Calu3 (cell line): ENCODE measurements around the gene SLC4A11. TPM values are rescaled to one million over a fixed set of nuclear protein-coding genes. Genes with fewer than 3 reads are reported as not detected.

ENCODE experiments used
- BruUV-seq: library from RNA; stranded (reverse); fragments of 400-500 nt; replicated peaks from 2 replicates; lab custom pipeline; 2021; lab: Mats Ljungman, UMichigan
- CTCF ChIA-PET: fragments of 300-600 bp; sonication (Branson Sonifier 250); formaldehyde crosslinking; loops from one replicate; lab custom pipeline; 2022; ENCODE audit warnings: antibody characterized with exemption; lab: Charles Lee
- DNase-seq: peaks from one replicate; pipeline ENCODE4 v3.0.0; 2022
- H3K27ac Mint-ChIP-seq: one replicate; pipeline ENCODE4 v1.8.0; 2022; ENCODE audit warnings: mixed read lengths; ENCODE audit not compliant: unreplicated experiment
- H3K27me3 Mint-ChIP-seq: one replicate; pipeline ENCODE4 v1.8.0; 2022; ENCODE audit warnings: mixed read lengths; ENCODE audit not compliant: unreplicated experiment
- H3K36me3 Mint-ChIP-seq: one replicate; pipeline ENCODE4 v1.8.0; 2022; ENCODE audit warnings: mild to moderate bottlenecking, moderate library complexity, mixed read lengths; ENCODE audit not compliant: insufficient read depth, unreplicated experiment
- H3K4me1 Mint-ChIP-seq: one replicate; pipeline ENCODE4 v1.8.0; 2022; ENCODE audit warnings: mild to moderate bottlenecking, low read depth, mixed read lengths; ENCODE audit not compliant: unreplicated experiment
- H3K4me3 Mint-ChIP-seq: one replicate; pipeline ENCODE4 v1.8.0; 2022; ENCODE audit warnings: mild to moderate bottlenecking, low read depth, moderate library complexity, mixed read lengths; ENCODE audit not compliant: unreplicated experiment
- H3K9me3 Mint-ChIP-seq: one replicate; pipeline ENCODE4 v1.8.0; 2022; ENCODE audit warnings: low read depth, mixed read lengths; ENCODE audit not compliant: unreplicated experiment
- CTCF ChIP-seq: fragments of 200-600 bp; IDR thresholded peaks from one replicate; pipeline ENCODE4 v1.8.0; 2022; ENCODE audit warnings: antibody characterized with exemption; ENCODE audit not compliant: unreplicated experiment
- intact Hi-C: fragments of 100-400 bp; cut with micrococcal nuclease; formaldehyde crosslinking; loops from one replicate; pipeline ENCODE4 v1.10.0; 2022; ENCODE audit not compliant: unreplicated experiment
- total RNA-seq: library from RNA; stranded (reverse); gene quantifications from 2 replicates; pipeline ENCODE4 v1.2.3, GENCODE V29; 2022

SLC4A11 gene
- total RNA-seq, 1 experiment from 2014 or later: 9.4 TPM

DNA sequence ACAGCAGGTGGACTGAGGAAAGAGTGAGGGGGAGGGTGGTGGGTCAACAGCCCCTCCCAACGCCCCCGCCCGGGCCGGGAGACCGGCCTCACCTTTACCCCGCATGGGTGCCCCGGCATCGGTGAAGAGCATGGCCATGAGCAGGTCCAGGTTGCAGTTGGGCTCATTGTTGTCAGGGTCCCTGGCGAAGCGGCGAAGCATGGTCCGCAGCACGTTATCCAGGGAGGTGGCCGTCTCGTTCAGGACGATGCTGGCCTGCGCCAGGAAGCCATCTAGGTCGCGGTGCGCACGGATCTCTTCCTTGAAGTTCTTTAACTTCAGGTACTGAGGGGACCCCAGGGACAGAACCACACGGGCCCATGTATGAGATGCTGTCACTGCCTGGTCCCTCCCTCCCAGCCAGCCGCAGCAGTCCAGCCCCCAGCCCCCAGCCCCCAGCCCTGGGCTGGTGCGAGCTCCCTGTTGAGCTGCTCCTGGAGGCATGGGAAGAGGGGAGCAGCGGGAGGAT is 4.9 kb downstream of the SLC4A11 start:
- CTCF ChIA-PET: no interaction called here
- Mint-ChIP-seq H3K27me3 (no peaks in the 10 kb centered on the region), H3K9me3 (no peaks in the 10 kb centered on the region), H3K36me3 (peaks cover 22% of the 10 kb centered on the region), H3K4me3 (no peak overlapping the region), H3K4me1 (peaks cover 22% of the 10 kb centered on the region), H3K27ac (no peak overlapping the region)
- BruUV-seq: no TSS peak
- TF ChIP-seq CTCF: no peak
- no peak for DNase-seq
- intact Hi-C loops: no loop called here

GRCh38 chr20:3233131-3233990 is 5.6 kb downstream of the SLC4A11 start:
- CTCF ChIA-PET: no interaction called here
- no peaks in the 10 kb centered on the region for H3K9me3 Mint-ChIP-seq
- no TSS peak for BruUV-seq
- peaks cover 18% of the 10 kb centered on the region for H3K36me3 Mint-ChIP-seq
- H3K4me1 Mint-ChIP-seq: peaks cover 22% of the 10 kb centered on the region
- no peaks in the 10 kb centered on the region for H3K27me3 Mint-ChIP-seq
- no peak for TF ChIP-seq CTCF
- H3K27ac Mint-ChIP-seq: no peak overlapping the region
- intact Hi-C loops: no loop called here
- no peak for DNase-seq
- H3K4me3 Mint-ChIP-seq: no peak overlapping the region

- H3K27ac Mint-ChIP-seq: no peak overlapping the region
- no TSS peak for BruUV-seq
- H3K9me3 Mint-ChIP-seq: no peaks in the 10 kb centered on the region
- intact Hi-C loops: no loop called here
- DNase-seq: no peak
- no peak overlapping the region for H3K4me3 Mint-ChIP-seq
- CTCF ChIA-PET: no interaction called here
- no peaks in the 10 kb centered on the region for H3K27me3 Mint-ChIP-seq
- peaks cover 15% of the 10 kb centered on the region for H3K36me3 Mint-ChIP-seq
- peaks cover 22% of the 10 kb centered on the region for H3K4me1 Mint-ChIP-seq
- TF ChIP-seq CTCF: no peak
Observed at GRCh38 chr20:3231889-3232588, 7.0 kb downstream of the SLC4A11 start.

DNA sequence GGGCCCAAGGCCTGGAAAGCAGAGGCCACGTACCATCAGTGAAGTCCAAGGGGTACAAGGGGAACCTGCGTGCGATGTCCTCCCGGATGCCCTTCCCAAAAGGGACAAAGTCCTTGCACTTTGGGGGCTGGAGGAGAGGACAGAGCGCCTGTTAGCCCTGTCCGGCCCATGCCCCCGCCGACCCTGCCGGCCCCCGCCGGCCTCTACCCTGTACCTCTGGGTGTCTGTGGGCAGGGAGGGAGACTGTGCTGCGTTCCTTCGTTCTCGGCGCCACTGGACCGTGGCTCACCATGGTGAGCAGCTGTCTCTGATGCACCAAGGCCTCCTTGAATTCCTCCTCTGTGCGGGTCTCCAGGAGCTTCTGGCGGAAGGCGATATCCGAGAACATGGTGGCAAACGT is 7.9 kb downstream of the SLC4A11 start:
- TF ChIP-seq CTCF: no peak
- H3K4me1 Mint-ChIP-seq: peaks cover 13% of the 10 kb centered on the region
- CTCF ChIA-PET: no interaction called here
- peaks cover 12% of the 10 kb centered on the region for H3K36me3 Mint-ChIP-seq
- H3K4me3 Mint-ChIP-seq: no peak overlapping the region
- intact Hi-C loops: no loop called here
- no peak overlapping the region for H3K27ac Mint-ChIP-seq
- H3K9me3 Mint-ChIP-seq: no peaks in the 10 kb centered on the region
- BruUV-seq: no TSS peak
- DNase-seq: no peak
- H3K27me3 Mint-ChIP-seq: no peaks in the 10 kb centered on the region
